NCI-H1436 treated with DMSO at 0.1 percent for 48 hours (cell line): ENCODE measurements around the gene DEFB128.

Experiments
- DNase-seq: peaks from one replicate; lab custom pipeline; 2025; lab: John Stamatoyannopoulos, UW

DEFB128 gene

GRCh38 chr20:152131-152530, 37.4 kb downstream of the DEFB128 start:
- DNase-seq: no peak

GRCh38 chr20:145877-146276, 43.6 kb downstream of the DEFB128 start:
- no peak for DNase-seq

- DNase-seq: no peak
Observed at GRCh38 chr20:142290-142689, 47.2 kb downstream of the DEFB128 start, which contains the start of gene DEFB126. DEFB126 (plus strand) TSS chr20:142590; CDS start chr20:142629, 39 bp downstream.
